ENCODE data around the gene LRP1. TPM values are rescaled to one million over a fixed set of nuclear protein-coding genes. Genes with fewer than 3 reads are reported as not detected.

The LRP1 gene
- total RNA-seq, 1 donor from 2014 or later: 62.7 TPM

GRCh38 chr12:57169046-57169795 lies 40.9 kb downstream of the LRP1 start:
- Mint-ChIP-seq H3K27me3 (ENCODE audit: low read depth) (no peaks in the 10 kb centered on the region), H3K9me3 (no peaks in the 10 kb centered on the region), H3K36me3 (ENCODE audit: low read depth) (no peaks in the 10 kb centered on the region), H3K4me3 (no peak overlapping the region), H3K27ac (ENCODE audit: unreplicated experiment) (no peak overlapping the region), H3K4me1 (peaks cover 13% of the 10 kb centered on the region)
- no peak for TF ChIP-seq CTCF (conservative IDR thresholded peaks at IDR 0.05)
- no peak for DNase-seq (ENCODE audit: low read depth, low spot score)

GRCh38 chr12:57169969-57170368 lies 41.7 kb downstream of the LRP1 start:
- Mint-ChIP-seq H3K9me3 (no peaks in the 10 kb centered on the region), H3K4me3 (no peak overlapping the region), H3K4me1 (peaks cover 13% of the 10 kb centered on the region), H3K36me3 (ENCODE audit: low read depth) (no peaks in the 10 kb centered on the region), H3K27ac (ENCODE audit: unreplicated experiment) (no peak overlapping the region), H3K27me3 (ENCODE audit: low read depth) (no peaks in the 10 kb centered on the region)
- DNase-seq (ENCODE audit: low read depth, low spot score): no peak
- no peak for TF ChIP-seq CTCF (conservative IDR thresholded peaks at IDR 0.05)

- no peak for DNase-seq (ENCODE audit: low read depth, low spot score)
- H3K4me3 Mint-ChIP-seq: no peak overlapping the region
- H3K27ac Mint-ChIP-seq (ENCODE audit: unreplicated experiment): no peak overlapping the region
- H3K9me3 Mint-ChIP-seq: no peaks in the 10 kb centered on the region
- peaks cover 13% of the 10 kb centered on the region for H3K4me1 Mint-ChIP-seq
- TF ChIP-seq CTCF (conservative IDR thresholded peaks at IDR 0.05): no peak
- H3K36me3 Mint-ChIP-seq (ENCODE audit: low read depth): no peaks in the 10 kb centered on the region
- no peaks in the 10 kb centered on the region for H3K27me3 Mint-ChIP-seq (ENCODE audit: low read depth)
Measured at GRCh38 chr12:57170408-57170807, 42.1 kb downstream of the LRP1 start.

GRCh38 chr12:57170927-57171326 lies 42.6 kb downstream of the LRP1 start:
- Mint-ChIP-seq H3K27ac (ENCODE audit: unreplicated experiment) (no peak overlapping the region), H3K36me3 (ENCODE audit: low read depth) (no peaks in the 10 kb centered on the region), H3K9me3 (no peaks in the 10 kb centered on the region), H3K4me1 (peaks cover 13% of the 10 kb centered on the region), H3K27me3 (ENCODE audit: low read depth) (no peaks in the 10 kb centered on the region), H3K4me3 (no peak overlapping the region)
- TF ChIP-seq CTCF (conservative IDR thresholded peaks at IDR 0.05): no peak
- DNase-seq (ENCODE audit: low read depth, low spot score): no peak

- TF ChIP-seq CTCF (conservative IDR thresholded peaks at IDR 0.05): no peak
- no peak for DNase-seq (ENCODE audit: low read depth, low spot score)
- Mint-ChIP-seq H3K27me3 (ENCODE audit: low read depth) (no peaks in the 10 kb centered on the region), H3K4me1 (peaks cover 13% of the 10 kb centered on the region), H3K36me3 (ENCODE audit: low read depth) (peaks cover 4% of the 10 kb centered on the region), H3K4me3 (no peak overlapping the region), H3K27ac (ENCODE audit: unreplicated experiment) (no peak overlapping the region), H3K9me3 (no peaks in the 10 kb centered on the region)
Measured at GRCh38 chr12:57171668-57172067, 43.4 kb downstream of the LRP1 start.

Data from neural crest cell (in vitro differentiated cells).